GM19395 (cell line): ENCODE results near the gene ANKRD63.
A peak's percentile ranks its signal among the peaks of the same experiment; 100 is the strongest.

ENCODE experiments used
- ATAC-seq: cut with Tn5 transposase; IDR thresholded peaks from one replicate; pipeline ENCODE4 v1.9.1; 2021; ENCODE audit warnings: mild to moderate bottlenecking, moderate library complexity; ENCODE audit not compliant: unreplicated experiment

ANKRD63 gene, protein sequence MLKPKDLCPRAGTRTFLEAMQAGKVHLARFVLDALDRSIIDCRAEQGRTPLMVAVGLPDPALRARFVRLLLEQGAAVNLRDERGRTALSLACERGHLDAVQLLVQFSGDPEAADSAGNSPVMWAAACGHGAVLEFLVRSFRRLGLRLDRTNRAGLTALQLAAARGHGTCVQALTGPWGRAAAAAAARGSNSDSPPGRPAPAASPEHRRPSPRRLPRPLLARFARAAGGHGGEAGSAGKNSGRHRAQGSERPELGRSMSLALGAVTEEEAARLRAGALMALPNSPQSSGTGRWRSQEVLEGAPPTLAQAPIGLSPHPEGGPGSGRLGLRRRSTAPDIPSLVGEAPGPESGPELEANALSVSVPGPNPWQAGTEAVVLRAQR

GRCh38 chr15:40282869-40283614 is at the start of gene ANKRD63:
TSS of gene ANKRD63 (minus strand) at chr15:40283064. CDS start at chr15:40282586, 478 bp downstream.
- no peak for ATAC-seq

GRCh38 chr15:40332113-40332781 is 49.4 kb upstream of the ANKRD63 start:
- ATAC-seq = no peak

DNA sequence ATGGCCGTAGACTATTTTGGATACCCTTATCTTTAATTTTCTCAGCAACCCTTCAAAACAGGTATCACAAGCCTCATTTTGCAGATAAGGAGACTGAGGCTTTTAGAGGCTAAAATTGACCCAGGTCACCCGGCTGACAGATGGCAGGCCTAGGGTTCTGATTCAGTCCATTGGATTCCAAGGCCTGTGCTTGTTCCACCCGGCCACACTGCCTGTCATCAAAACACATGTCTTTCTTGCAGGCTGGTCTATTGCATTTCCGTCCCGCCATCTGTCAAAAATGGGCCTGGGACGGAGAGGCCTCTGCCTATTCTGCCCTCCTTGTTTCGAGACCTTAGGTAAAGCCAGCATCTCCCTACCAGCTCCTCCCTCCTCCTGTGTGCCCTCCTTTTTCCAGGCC is 48.8 kb upstream of the ANKRD63 start:
- no peak for ATAC-seq

- no peak for ATAC-seq
These were observed 48.2 kb upstream of the ANKRD63 start for GRCh38 chr15:40331026-40331425.

DNA sequence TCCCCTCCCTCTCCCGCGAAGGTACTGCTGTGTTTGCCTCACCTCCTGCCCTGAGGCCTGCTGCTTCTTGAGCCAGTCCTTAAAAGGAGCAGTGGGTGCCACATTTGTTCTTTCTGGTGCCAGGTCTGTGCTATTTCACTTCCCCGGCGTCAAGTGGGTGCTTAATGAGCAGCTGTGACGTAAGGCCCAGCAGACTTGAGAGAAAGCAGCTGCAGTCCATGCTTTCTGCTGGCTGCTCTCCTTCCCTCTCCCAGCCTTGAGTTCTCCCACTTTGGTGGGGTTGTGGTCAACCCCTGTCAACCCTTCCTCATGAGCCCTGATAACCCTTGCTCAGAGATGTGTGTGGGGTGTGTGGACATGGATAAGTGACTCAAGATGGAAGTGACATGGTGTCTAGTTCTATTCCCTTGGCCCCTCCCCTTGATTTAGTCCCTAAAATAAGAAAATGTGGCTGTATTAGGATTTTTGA is 47.5 kb upstream of the ANKRD63 start:
- ATAC-seq = no peak

- no peak for ATAC-seq
These were observed 46.9 kb upstream of the ANKRD63 start for GRCh38 chr15:40329804-40330203.

DNA sequence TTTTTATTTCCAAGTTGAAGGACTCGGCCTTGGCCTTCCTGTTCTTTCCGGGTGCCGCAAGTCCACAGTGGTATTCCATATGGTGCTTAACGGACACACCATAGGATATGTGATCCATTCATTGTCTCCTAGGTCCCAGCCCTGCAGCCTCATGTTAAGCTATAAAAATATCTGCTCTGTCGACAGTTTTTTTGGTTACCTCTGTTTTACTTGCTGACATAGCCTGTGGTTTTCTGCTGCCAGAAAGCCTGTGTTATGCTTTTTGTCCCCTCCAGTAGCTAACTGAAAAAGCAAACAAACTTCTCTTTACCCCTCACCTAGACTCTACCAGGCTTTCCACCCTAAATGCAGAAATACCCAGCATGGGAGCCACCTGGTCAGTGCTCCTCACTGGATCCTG is 45.9 kb upstream of the ANKRD63 start:
- no peak for ATAC-seq

DNA sequence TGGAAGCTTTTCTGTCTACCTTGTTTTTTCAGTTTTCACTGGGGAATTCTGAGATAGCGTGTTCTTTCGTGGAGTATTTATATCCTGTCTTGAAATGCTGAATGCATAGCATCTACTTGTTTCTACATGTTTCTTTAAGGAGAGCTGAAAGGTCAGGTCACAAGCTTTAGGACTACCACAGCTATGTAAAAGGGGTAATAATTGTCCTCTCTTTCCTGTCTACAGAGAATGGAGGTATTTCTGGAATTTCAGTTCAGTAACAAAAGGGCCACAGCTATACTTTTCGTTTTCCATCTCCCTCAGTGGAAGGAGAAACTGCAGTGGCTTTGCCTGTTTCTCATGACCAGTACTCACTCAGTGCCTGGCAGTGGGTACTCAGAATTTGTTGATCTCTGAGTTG is 45.3 kb upstream of the ANKRD63 start:
- ATAC-seq = no peak

- ATAC-seq = no peak
These were observed 44.6 kb upstream of the ANKRD63 start for GRCh38 chr15:40327457-40327856.

GRCh38 chr15:40325700-40326099 is 42.8 kb upstream of the ANKRD63 start:
- ATAC-seq = no peak

DNA sequence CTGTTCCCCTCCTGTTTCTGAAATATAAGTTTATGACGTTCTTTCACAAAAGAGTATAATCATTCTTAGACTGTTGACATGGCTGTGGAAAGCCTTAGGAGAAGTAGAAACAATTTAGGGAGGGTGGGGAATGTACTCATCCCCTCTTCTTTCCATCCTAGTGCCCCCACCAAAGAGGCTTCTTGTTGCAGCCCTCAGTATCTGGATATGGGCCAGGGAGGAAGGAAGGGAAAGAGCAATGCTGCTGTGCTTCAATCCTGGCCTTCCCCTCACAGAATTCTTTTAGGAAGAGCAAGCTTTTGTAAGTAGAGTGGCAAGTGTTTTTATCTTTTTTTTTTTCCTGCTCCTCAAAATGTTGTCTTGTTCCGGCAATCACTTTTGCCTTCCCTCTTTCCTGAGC is 42.3 kb upstream of the ANKRD63 start:
- ATAC-seq = no peak

DNA sequence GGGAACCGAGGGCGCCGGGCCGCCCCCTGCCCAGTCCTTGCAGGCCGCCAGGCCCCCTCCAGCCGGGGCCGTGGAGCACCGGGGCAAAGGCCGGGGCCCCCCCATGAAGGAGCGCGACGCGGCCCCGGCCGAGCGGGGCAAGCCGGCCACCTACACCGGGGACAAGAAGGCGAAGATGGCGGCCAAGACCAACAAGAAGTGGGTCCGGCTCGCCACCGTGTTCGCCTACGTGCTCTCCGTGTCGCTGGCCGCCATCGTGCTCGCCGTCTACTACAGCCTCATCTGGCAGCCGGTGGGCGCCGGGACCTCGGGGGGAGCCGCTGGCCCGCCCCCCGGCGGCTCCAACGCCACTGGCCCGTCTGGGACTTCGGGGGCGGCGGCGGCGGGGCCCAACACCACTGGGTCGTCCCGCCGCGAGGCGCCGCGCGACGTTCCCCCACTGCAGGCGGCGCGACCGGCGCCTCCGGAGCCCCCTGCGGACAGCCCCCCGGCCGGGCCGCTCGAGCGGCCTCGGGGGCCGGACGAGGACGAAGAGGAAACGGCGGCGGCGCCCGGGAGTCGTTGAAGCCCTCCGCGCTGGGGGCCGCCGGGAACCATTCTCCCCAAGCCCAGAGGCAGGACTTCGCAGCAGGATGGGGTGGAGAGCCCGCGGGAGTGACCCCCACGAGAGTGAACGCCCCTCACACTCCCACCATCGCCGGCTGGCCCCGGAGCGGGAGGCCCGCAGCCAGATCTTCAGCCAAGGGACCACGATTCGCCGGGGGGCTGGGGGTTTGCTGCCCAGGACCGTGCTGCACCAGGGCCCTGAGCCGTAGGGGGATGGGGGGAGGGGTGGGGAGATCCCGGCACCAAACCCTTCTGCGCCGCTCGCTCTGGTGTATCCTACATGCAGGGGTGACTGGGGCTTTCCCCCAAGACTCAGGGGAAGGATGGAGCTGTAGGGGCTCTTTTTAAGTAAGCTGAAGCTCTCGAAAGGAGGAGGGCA is 41.4 kb upstream of the ANKRD63 start:
- peak; percentile 13 for ATAC-seq

DNA sequence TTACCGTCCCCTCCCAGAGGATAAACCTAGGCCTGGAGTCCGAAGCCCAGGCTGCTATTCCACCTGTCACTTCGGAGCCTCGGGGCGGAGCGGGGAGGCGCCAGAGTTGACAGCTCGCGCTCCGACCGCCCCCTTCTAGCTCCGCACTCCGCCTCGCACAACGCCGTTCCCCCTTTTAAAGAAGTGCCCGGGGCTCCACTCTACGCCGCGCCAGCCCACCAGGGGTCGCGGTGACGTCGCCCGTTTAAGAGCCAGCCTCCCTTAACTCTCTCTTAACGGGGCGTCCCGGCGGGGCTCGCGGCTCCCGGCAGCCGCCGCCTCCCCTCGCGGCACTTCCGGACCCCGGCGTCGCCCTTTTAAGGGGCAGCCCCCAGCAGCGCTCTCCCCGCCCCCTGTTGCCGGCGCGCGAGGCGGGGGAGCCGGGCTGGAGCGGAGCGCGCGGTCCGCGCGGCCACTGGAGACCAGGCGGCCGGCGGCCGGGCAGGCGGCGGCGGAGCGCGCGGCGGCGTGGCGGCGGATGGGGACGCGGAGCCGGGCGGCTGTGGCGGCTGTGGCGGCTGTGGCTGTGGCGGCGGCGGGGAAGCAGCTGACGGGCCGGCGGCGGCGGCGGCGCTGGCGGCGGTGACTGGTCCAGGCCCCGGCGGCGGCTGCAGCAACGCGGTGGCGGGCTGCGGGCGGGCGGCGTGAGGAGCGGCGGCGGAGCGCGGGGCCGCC is 40.5 kb upstream of the ANKRD63 start, which contains the start of gene INAFM2:
TSS of gene INAFM2 (plus strand) at position 454 of the 714 bp plus-strand sequence. CDS start 364 bp downstream, outside the sequence.
- ATAC-seq = peak; percentile 85

DNA sequence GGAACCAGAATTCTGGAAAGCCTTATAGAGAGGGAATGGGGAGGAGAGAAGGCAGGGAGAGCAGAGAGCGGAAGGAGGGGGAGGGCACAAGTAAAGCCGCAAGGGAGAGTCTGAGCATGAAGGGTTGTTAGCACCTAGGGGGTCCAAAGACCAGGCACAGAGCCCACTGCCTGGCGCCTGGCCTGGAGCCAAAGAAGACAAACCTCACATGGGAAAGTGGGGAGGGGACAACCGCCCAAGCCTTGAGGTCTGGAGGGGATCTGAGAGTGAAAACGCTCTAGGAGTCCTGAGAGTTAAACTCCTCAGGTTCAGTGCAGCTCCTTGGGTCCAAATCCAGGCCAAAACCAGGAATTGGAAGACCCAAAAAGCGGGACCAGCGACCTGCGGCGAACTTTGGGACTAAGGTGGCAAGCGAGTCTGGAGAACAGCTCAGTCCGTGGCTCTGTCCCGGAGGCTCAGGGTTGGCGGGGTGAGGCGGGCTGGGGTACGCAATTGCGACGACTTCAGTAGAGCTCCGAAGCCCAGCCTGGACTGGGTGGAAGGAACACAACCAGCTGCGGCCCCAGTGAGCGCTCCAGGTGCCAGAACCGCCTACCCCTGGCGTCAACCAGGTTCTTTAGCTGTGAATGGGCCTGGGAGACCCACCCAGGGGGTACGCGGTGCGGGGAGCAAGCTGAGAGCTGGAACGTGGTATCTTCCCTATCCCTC is 39.8 kb upstream of the ANKRD63 start:
- no peak for ATAC-seq

- ATAC-seq = peak; percentile 36
These were observed 38.1 kb upstream of the ANKRD63 start for GRCh38 chr15:40320931-40321371.

DNA sequence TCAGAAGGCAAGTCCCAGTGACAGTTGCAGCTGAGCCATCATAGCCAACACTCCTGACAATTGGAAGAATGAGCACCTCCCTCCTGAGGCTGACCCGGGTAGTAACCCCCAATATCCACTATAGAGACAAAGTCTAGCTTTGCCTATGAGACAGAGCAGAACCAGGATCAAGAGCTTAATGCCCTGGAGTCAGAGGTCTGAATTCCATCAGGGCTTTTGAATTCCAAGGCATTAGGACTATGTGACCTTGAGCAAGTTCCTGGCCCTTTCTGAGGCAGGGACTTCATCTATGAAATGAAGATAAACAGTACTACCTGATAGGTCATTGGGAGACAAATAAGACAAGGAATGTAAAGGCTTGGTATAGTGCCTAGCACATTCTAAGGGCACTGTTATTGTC is 37.5 kb upstream of the ANKRD63 start:
- ATAC-seq = no peak

DNA sequence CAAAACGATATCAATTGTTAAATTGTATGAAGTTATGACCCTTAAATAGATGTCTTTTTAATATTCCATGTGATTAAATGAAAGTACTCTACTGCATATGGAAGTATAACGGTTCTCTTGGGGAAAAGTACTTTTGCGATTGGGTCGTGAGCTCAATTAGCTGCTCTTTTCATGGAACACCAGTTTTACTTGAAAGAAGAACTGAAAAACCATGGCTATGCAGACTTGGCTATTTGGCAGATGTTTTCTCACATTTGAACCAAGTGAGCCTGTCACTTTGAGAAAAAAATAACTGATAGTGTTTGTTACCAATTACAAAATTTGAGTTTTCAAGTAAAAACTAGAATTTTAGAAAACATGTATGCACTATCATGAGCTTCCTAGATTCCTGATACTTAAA is 34.7 kb upstream of the ANKRD63 start:
- ATAC-seq = no peak

- ATAC-seq = no peak
These were observed 34.1 kb upstream of the ANKRD63 start for GRCh38 chr15:40316931-40317330.

DNA sequence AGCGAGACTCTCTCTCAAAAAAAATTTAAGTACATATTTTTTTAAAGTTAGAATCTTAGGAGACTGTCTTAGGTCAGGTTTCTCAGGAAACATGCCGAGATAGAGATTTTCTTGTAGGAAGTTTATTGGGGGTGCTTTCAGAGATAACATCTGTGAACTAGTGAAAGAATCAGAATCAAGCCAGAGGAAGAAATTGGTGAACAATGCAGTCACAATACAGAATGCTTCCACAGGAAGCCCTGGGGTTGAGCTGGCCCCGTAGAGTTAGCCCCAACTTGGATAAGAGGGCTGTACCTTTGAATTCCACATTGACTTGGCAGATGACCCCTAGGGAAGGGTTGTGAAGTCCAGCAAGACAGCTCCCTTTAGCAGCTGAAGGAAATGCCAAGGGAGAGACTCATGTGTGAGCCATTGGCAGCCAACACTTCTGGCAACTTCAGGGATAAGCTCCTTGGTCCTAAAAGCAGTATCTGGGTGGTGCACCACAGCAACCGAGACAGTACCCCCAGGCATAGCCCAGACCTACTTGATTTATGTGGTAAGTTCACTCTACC is 31.9 kb upstream of the ANKRD63 start:
- ATAC-seq = no peak
